HG02938 (cell line): ENCODE measurements around the gene TNXB.
"Not testable (repeated sequence)": the region's sequence is repeated elsewhere in the genome, so short reads cannot be mapped to it uniquely, and the experiment has no call there.

Experiments used
- ATAC-seq: cut with Tn5 transposase; IDR thresholded peaks from one replicate; pipeline ENCODE4 v1.9.1; 2021; ENCODE audit warnings: mild to moderate bottlenecking, moderate library complexity; ENCODE audit not compliant: unreplicated experiment

Gene TNXB

GRCh38 chr6:32041050-32041321 lies 68.2 kb downstream of the TNXB start:
- not testable (repeated sequence) for ATAC-seq

DNA sequence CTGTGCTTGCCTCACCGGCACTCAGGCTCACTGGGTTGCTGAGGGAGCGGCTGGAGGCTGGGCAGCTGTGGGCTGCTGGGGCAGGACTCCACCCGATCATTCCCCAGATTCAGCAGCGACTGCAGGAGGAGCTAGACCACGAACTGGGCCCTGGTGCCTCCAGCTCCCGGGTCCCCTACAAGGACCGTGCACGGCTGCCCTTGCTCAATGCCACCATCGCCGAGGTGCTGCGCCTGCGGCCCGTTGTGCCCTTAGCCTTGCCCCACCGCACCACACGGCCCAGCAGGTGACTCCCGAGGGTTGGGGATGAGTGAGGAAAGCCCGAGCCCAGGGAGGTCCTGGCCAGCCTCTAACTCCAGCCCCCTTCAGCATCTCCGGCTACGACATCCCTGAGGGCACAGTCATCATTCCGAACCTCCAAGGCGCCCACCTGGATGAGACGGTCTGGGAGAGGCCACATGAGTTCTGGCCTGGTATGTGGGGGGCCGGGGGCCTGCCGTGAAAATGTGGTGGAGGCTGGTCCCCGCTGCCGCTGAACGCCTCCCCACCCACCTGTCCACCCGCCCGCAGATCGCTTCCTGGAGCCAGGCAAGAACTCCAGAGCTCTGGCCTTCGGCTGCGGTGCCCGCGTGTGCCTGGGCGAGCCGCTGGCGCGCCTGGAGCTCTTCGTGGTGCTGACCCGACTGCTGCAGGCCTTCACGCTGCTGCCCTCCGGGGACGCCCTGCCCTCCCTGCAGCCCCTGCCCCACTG lies 68.7 kb downstream of the TNXB start:
- not testable (repeated sequence) for ATAC-seq

GRCh38 chr6:32039321-32040274 lies 69.5 kb downstream of the TNXB start:
- ATAC-seq: not testable (repeated sequence)

DNA sequence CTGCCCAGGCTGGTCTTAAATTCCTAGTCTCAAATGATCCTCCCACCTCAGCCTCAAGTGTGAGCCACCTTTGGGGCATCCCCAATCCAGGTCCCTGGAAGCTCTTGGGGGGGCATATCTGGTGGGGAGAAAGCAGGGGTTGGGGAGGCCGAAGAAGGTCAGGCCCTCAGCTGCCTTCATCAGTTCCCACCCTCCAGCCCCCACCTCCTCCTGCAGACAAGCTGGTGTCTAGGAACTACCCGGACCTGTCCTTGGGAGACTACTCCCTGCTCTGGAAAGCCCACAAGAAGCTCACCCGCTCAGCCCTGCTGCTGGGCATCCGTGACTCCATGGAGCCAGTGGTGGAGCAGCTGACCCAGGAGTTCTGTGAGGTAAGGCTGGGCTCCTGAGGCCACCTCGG lies 70.3 kb downstream of the TNXB start:
- ATAC-seq: not testable (repeated sequence)

- not testable (repeated sequence) for ATAC-seq
Measured at GRCh38 chr6:32037598-32038524, 71.3 kb downstream of the TNXB start, which contains the start of gene CYP21A2. Gene CYP21A2, plus strand, starts transcription at chr6:32038415. Its CDS starts 8 bp downstream, at chr6:32038423.

DNA sequence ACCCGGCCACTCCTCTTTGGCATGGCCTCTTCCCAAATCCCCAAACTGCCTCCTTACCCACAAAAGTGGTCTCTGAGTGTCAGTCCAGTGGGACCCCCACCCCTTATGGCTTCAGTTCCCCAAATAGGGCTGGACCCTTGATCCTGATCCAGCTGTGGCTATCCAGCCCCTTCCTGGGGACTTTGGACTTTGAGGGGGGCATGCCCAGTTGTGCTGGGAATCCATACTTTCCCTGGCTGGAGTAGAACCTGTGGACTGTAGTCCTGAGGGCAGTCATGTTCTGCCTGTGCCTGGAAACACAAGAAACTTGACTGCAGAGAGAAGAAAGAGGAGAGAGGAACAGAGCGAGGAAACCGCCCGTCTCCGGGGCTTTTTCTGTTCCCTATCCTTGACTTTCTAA lies 72.0 kb downstream of the TNXB start:
- ATAC-seq: not testable (repeated sequence)

DNA sequence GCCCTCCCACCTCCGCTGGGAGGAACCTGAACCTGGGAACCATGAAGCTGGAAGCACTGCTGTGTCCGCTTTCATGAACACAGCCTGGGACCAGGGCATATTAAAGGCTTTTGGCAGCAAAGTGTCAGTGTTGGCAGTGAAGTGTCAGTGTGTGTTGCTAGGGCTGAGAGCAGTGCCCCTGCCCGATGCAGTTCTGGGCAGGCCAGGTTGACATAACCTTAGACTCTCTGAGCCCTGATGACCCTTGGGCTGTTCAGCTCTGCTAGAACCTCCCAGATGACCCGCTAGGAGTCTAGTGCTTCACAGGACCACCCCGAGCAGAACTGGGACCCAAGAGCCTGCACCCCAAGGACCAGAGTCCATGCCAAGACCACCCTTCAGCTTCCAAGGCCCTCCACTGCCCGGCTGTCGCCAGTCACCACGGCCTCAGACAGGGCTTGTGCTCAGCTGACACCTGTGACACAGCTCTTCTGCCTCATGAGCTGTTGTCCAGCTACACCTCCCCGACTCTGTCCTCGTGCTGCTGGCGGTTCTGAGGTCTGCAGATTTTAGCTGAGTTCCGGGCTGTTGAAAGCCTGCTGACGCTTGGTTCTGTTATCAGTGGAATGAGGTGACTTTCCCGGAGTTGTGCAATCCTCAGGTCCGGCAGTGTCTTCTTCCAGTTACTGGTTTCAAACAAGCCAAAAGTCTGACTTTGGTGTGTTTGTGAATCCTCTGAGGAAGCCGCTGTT lies 73.7 kb downstream of the TNXB start:
- ATAC-seq: not testable (repeated sequence)

- not testable (repeated sequence) for ATAC-seq
Measured at GRCh38 chr6:32029553-32029952, 79.6 kb downstream of the TNXB start.

DNA sequence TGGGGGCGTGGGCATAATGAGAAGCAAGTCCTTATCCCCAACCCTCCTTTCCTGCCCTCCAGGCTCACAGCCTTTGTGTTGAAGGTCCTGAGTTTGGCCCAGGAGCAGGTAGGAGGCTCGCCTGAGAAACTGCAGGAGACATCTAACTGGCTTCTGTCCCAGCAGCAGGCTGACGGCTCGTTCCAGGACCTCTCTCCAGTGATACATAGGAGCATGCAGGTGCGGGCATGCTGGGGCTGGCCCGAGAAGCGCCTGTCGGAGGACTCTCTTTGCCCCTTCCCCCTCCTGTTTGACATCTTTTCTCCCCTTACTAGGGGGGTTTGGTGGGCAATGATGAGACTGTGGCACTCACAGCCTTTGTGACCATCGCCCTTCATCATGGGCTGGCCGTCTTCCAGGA lies 80.5 kb downstream of the TNXB start:
- not testable (repeated sequence) for ATAC-seq

DNA sequence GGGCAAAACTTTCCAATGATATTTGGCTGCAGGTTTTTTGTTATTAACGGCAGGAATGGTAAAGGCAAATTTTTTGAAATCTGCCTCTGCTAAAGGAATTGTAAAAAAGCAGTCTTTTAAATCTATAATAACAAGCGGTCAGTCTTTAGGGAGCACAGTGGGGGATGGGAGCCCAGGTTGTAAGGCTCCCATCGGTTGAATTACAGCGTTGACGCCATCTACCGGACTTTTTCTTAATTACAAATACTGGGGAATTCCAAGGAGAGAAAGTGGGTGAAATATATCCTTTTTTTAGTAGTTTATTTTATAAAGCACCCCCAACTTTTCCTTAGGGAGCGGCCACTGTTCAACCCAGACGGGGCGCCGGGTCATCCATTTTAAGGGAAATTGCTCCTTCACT lies 87.0 kb downstream of the TNXB start:
- ATAC-seq: not testable (repeated sequence)

GRCh38 chr6:32014547-32014946 lies 94.6 kb downstream of the TNXB start, which contains the start of gene C4B:
Gene C4B, plus strand, starts transcription at chr6:32014795. Its CDS starts 51 bp downstream, at chr6:32014846.
- not testable (repeated sequence) for ATAC-seq

GRCh38 chr6:32013738-32014137 lies 95.4 kb downstream of the TNXB start:
- not testable (repeated sequence) for ATAC-seq

- not testable (repeated sequence) for ATAC-seq
Measured at GRCh38 chr6:32012941-32013617, 96.1 kb downstream of the TNXB start.

DNA sequence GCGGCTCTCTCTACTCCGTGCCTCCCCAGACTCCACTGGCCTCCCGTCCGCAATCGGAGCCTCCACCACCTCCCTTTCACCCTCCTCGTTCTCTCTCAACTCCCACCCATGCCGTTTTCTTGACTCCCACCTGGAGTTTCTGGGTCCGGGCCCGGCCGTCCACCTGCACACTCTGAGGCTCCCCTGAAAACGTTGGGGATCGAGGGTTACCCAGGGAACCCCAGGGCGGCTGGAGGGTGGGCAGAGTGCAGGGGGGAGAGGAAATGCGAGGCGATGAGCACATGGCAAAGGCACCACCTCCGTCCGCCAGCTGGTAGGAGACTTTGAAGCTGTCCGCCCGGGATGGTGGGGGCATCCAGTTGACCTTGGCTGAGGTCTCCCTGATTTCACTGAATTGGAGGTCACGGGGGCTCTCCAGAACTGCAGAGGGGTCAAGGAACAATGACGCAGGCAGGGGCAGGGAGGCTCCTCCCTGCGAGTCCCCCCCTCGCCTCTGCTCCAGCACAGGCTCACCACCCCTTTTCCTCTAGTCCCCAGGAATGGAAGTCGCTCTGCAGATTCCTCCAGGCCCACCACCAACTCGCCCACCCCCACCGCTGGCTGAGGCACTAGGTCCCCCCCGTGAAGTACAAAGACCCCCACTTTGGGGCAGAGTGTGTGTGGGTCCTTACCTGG lies 98.1 kb downstream of the TNXB start:
- ATAC-seq: not testable (repeated sequence)

GRCh38 chr6:32009537-32009936 lies 99.6 kb downstream of the TNXB start:
- ATAC-seq: not testable (repeated sequence)

DNA sequence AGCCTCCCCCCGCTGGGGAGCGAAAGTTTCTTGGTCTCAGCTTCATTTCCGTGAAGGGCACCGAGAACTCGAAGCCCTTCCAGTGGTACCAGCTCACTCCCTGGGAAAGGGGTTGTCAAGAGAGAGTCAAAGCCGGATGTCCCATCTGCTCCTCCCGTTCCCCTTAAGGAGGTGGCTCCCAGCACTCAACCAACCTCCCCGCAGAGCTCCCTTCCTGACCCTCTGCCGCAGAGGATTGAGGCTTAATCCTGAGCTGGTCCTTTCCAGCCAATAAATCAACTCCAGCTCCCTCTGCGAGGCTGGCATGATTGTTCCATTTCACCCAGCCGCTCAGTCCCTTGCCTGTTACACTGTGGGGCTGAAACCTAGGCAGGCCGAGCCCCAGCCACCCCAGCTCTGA lies 100.5 kb downstream of the TNXB start:
- ATAC-seq: not testable (repeated sequence)

DNA sequence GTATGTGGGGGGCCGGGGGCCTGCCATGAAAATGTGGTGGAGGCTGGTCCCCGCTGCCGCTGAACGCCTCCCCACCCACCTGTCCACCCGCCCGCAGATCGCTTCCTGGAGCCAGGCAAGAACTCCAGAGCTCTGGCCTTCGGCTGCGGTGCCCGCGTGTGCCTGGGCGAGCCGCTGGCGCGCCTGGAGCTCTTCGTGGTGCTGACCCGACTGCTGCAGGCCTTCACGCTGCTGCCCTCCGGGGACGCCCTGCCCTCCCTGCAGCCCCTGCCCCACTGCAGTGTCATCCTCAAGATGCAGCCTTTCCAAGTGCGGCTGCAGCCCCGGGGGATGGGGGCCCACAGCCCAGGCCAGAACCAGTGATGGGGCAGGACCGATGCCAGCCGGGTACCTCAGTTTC lies 101.1 kb downstream of the TNXB start:
- ATAC-seq: not testable (repeated sequence)

DNA sequence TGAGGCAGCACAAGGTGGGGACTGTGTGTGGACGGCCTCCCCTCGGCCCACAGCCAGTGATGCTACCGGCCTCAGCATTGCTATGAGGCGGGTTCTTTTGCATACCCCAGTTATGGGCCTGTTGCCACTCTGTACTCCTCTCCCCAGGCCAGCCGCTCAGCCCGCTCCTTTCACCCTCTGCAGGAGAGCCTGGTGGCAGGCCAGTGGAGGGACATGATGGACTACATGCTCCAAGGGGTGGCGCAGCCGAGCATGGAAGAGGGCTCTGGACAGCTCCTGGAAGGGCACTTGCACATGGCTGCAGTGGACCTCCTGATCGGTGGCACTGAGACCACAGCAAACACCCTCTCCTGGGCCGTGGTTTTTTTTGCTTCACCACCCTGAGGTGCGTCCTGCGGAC lies 102.1 kb downstream of the TNXB start:
- ATAC-seq: not testable (repeated sequence)
